ENCODE data around the gene ARHGDIA. TPM values are rescaled to one million over a fixed set of nuclear protein-coding genes. Genes with fewer than 3 reads are reported as not detected.
A peak's percentile ranks its signal among the peaks of the same experiment; 100 is the strongest.

ARHGDIA gene
- total and polyA plus RNA-seq, 2 of the 8 experiments (the other 6 are each of a cell fraction or from before 2014, with no cell fraction given) = 62.4 to 217 TPM

GRCh38 chr17:81903415-81903831 is 32.3 kb upstream of the ARHGDIA start:
- Histone ChIP-seq H2BK5ac (ENCODE audit: low read depth, low read length) (no peak overlapping the region), H3K23me2 (ENCODE audit: low read depth, low read length) (peaks cover 6% of the 10 kb centered on the region; the same call in 1 of the 2 replicates), H3K4me1 (replicated peaks in 1 of 4; ENCODE audit: control insufficient read depth in 3 of 4, insufficient read depth in 4 of 4, low read length in 3 of 4) (peaks cover 0 to 8% (median 2%) of the 10 kb centered on the region in 4 experiments; a peak in 3 of 7 replicates), H3K79me1 (ENCODE audit: low read depth, low read length) (no peaks in the 10 kb centered on the region; the same call in 1 of the 2 replicates), H2BK12ac (ENCODE audit: low read depth, low read length) (no peak overlapping the region), H2BK15ac (ENCODE audit: low read length) (no peak overlapping the region), H3K56ac (replicated peaks; ENCODE audit: insufficient read length, low read depth, low read length) (no peak overlapping the region), H2BK120ac (replicated peaks; ENCODE audit: low read depth, low read length) (no peak overlapping the region), H3K14ac (ENCODE audit: insufficient read length) (no peak overlapping the region), H3K27ac (ENCODE audit: low read depth, low read length) (no peak overlapping the region), H4K20me1 (replicated peaks in 1 of 2; ENCODE audit: control insufficient read depth in 1 of 2, insufficient read depth in 2 of 2, low read length in 2 of 2) (peaks cover 5 to 14% of the 10 kb centered on the region in 2 experiments), H3K9ac (replicated peaks in 1 of 4; ENCODE audit: extremely low read depth in 1 of 4, low read depth in 3 of 4, low read length in 3 of 4) (no peak overlapping the region), H2AFZ (ENCODE audit: low read length) (no peak overlapping the region), H3K36me3 (ENCODE audit: control insufficient read depth in 2 of 4, insufficient read depth in 4 of 4, low read length in 3 of 4) (peaks cover 2 to 6% (median 2%) of the 10 kb centered on the region in 4 experiments; a peak in 5 of 8 replicates), H3K4me2 (ENCODE audit: insufficient read depth in 1 of 2, low read depth in 2 of 2, low read length in 2 of 2) (peak overlapping the region in 1 of 2 experiments; percentile 63; a peak in 1 of 4 replicates), H3K4me3 (ENCODE audit: extremely low read depth in 1 of 4, insufficient read depth in 2 of 4, low read depth in 3 of 4, low read length in 4 of 4) (no peak overlapping the region), H2AK5ac (ENCODE audit: low read depth, low read length) (no peak overlapping the region), H4K5ac (ENCODE audit: insufficient read length, low read depth, low read length) (no peak overlapping the region), H3K9me3 (ENCODE audit: insufficient read depth in 2 of 2, low read depth in 1 of 2, low read length in 1 of 2) (no peaks in the 10 kb centered on the region), H2BK20ac (ENCODE audit: low read length) (no peak overlapping the region), H3K18ac (ENCODE audit: extremely low read depth, low read length) (no peak overlapping the region), H4K8ac (ENCODE audit: extremely low read depth, insufficient read depth, low read length) (no peak overlapping the region; the same call in 1 of the 2 replicates), H3K23ac (ENCODE audit: insufficient read length) (no peak overlapping the region), H3K79me2 (ENCODE audit: control insufficient read depth in 1 of 2, insufficient read depth in 2 of 2, low read length in 2 of 2) (no peaks in the 10 kb centered on the region), H4K91ac (replicated peaks; ENCODE audit: insufficient read length, low read length) (no peak overlapping the region), H3K4ac (replicated peaks; ENCODE audit: insufficient read length, low read depth, low read length) (peak overlapping the region; percentile 78), H3K27me3 (replicated peaks in 1 of 4; ENCODE audit: control insufficient read depth in 3 of 4, extremely low read depth in 1 of 4, insufficient read depth in 3 of 4, low read length in 3 of 4) (peaks cover 0 to 22% (median 14%) of the 10 kb centered on the region in 4 experiments; a peak in 5 of 7 replicates)
- DNase-seq (ENCODE audit: low read depth in 1 of 2, low spot score in 2 of 2) (no peak), FAIRE-seq (no peak)
- ChIA-PET CTCF (ENCODE audit: partially characterized antibody) (no interaction called here), POLR2A (ENCODE audit: partially characterized antibody) (interaction anchor here (0.8 to 4.0 kb wide), 9 partner anchors 8 to 54 kb away, joined by 3 to 29 read pairs (median 4); partner anchors contain the start of genes ALYREF, ANAPC11, MAFG and PCYT2)
- WGBS, 2 experiments (ENCODE audit: extremely low coverage in 1 of 2, insufficient coverage in 1 of 2, insufficient read length in 1 of 2, insufficient replicate concordance in 2 of 2, low coverage in 1 of 2, low lambda C conversion rate in 2 of 2, missing lambda C conversion rate in 1 of 2) = 91% methylated on average over 10 of the region's 10 CpGs; no CpG with 5 or more reads in 1 of the 2 experiments
- TF ChIP-seq CTBP2 (IDR thresholded peaks at IDR 0.05; ENCODE audit: borderline replicate concordance, insufficient read depth, insufficient read length, low read length) (no peak), BACH1 (IDR thresholded peaks at IDR 0.05; ENCODE audit: low read length) (no peak), SUZ12 (IDR thresholded peaks at IDR 0.05; ENCODE audit: low read length) (no peak), CREB1 (IDR thresholded peaks at IDR 0.05) (no peak), RXRA (IDR thresholded peaks at IDR 0.05; ENCODE audit: insufficient read depth, low read depth, low read length) (no peak)
